Measurements from ENCODE around the gene CHRNA5. TPM values are rescaled to one million over a fixed set of nuclear protein-coding genes. Genes with fewer than 3 reads are reported as not detected.

Gene CHRNA5
- total RNA-seq, 1 donor from 2014 or later = 23.0 TPM

DNA sequence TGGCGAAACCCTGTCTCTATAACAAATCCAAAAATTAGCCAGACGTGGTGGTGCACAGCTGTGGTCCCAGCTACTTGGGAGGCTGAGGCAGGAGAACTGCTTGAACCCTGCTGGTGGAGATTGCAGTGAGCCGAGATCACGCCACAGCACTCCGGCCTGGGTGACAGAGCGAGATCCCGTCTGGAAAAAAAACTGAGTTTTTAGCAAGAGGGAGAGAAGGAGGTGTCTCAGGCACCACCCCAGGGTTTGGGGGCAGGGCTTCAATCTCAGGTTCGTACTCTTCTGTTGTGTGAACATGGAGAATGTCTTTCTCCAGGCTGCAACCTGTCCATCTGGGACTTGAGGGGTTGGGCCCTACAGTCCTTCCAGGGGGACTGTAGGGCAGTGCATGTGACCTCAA is 52.7 kb downstream of the CHRNA5 start:
- no peak for TF ChIP-seq CTCF (conservative IDR thresholded peaks at IDR 0.05)
- H3K4me1 Mint-ChIP-seq = peaks cover 6% of the 10 kb centered on the region
- no peak for DNase-seq (ENCODE audit: low read depth, low spot score)
- H3K9me3 Mint-ChIP-seq = no peaks in the 10 kb centered on the region
- H3K27me3 Mint-ChIP-seq (ENCODE audit: low read depth) = peaks cover 49% of the 10 kb centered on the region
- peaks cover 2% of the 10 kb centered on the region for H3K36me3 Mint-ChIP-seq (ENCODE audit: low read depth)
- no peak overlapping the region for H3K27ac Mint-ChIP-seq (ENCODE audit: unreplicated experiment)
- no peak overlapping the region for H3K4me3 Mint-ChIP-seq

GRCh38 chr15:78618490-78618934 is 53.2 kb downstream of the CHRNA5 start:
- Mint-ChIP-seq H3K9me3 (no peaks in the 10 kb centered on the region), H3K27ac (ENCODE audit: unreplicated experiment) (no peak overlapping the region)
- peak; percentile 94 for TF ChIP-seq CTCF (conservative IDR thresholded peaks at IDR 0.05)

GRCh38 chr15:78619022-78619950 is 54.0 kb downstream of the CHRNA5 start:
- Mint-ChIP-seq H3K36me3 (ENCODE audit: low read depth) (peaks cover 2% of the 10 kb centered on the region), H3K4me1 (peaks cover 6% of the 10 kb centered on the region), H3K27me3 (ENCODE audit: low read depth) (peaks cover 55% of the 10 kb centered on the region), H3K27ac (ENCODE audit: unreplicated experiment) (no peak overlapping the region), H3K4me3 (peak overlapping the region; percentile 86), H3K9me3 (no peaks in the 10 kb centered on the region)
- no peak for DNase-seq (ENCODE audit: low read depth, low spot score)
- no peak for TF ChIP-seq CTCF (conservative IDR thresholded peaks at IDR 0.05)

More at GRCh38 chr15:78618490-78618934, 53.2 kb downstream of the CHRNA5 start:
- peak; percentile 98 for DNase-seq (ENCODE audit: low read depth, low spot score)
- Mint-ChIP-seq H3K4me1 (peaks cover 6% of the 10 kb centered on the region), H3K4me3 (peak overlapping the region; percentile 86), H3K27me3 (ENCODE audit: low read depth) (peaks cover 54% of the 10 kb centered on the region), H3K36me3 (ENCODE audit: low read depth) (peaks cover 2% of the 10 kb centered on the region)

- Mint-ChIP-seq H3K27ac (ENCODE audit: unreplicated experiment) (no peak overlapping the region), H3K4me1 (peaks cover 6% of the 10 kb centered on the region), H3K27me3 (ENCODE audit: low read depth) (peaks cover 58% of the 10 kb centered on the region), H3K36me3 (ENCODE audit: low read depth) (peaks cover 2% of the 10 kb centered on the region), H3K4me3 (peak overlapping the region; percentile 76), H3K9me3 (no peaks in the 10 kb centered on the region)
- peak; percentile 55 for TF ChIP-seq CTCF (conservative IDR thresholded peaks at IDR 0.05)
- peak; percentile 43 for DNase-seq (ENCODE audit: low read depth, low spot score)
These were observed 54.8 kb downstream of the CHRNA5 start for GRCh38 chr15:78620021-78620526.

DNA sequence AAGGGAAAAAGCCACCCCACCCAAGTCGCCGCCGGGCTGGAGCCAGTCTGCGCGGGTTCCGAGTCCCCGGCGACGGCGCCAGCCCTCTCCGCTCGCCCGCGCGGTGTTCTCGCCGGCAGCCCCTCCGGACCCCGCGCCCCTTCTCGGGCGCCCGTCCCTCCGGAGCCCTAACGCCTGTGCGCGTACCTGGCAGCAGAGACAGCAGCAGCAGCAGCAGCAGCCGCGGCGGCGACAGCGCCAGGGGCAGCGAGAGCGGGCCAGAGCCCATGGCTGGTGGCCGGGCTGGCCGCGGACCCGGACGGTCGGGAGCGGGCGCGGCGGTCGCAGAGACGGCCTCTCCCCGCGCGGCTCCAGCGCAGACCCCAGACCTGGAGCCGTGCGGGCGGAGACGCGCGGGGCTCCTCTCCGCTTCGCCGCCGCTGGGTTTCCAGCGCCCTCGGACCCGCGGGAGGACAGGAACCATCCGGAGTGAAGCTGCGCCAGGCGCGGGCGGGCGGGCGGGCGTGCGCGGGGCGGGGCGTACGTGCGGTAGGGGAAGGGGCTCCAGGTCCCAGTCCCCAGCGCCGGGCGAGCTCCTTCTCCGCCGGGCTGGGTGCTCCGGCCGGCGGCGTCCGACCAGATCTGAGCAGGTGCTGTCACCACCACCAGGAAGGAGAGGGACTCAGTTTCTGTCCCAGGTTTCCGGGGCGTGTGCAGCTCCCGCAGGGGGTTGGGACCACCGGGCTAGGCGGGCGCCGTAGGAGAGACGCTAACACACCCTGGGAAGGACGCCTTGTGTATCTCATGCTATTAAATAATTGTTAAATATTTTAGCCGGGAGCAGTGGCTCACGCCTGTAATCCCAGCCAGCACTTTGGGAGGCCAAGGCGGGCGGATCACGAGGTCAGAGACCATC is 55.5 kb downstream of the CHRNA5 start, which contains the start of gene CHRNA3:
Gene CHRNA3 (minus strand): TSS at position 470 of the 895 bp plus-strand sequence. CDS start 202 bp downstream, at position 268.
- no peak within 1 kb of the TSS for H3K27ac Mint-ChIP-seq (ENCODE audit: unreplicated experiment)
- H3K9me3 Mint-ChIP-seq = no peaks in the 10 kb centered on the region
- peaks cover 6% of the 10 kb centered on the region for H3K4me1 Mint-ChIP-seq
- TF ChIP-seq CTCF (conservative IDR thresholded peaks at IDR 0.05) = no peak
- peak within 1 kb of the TSS; percentile 76 for H3K4me3 Mint-ChIP-seq
- H3K36me3 Mint-ChIP-seq (ENCODE audit: low read depth) = peaks cover 2% of the 10 kb centered on the region
- H3K27me3 Mint-ChIP-seq (ENCODE audit: low read depth) = peaks cover 58% of the 10 kb centered on the region
- no peak for DNase-seq (ENCODE audit: low read depth, low spot score)

Data from neural crest cell (in vitro differentiated cells).